SH-SY5Y (cell line): Measurements from ENCODE around the gene TMEM37.

Experiments used
- GATA2 ChIP-seq: IDR thresholded peaks from 2 replicates; pipeline ENCODE4 v1.6.1; 2011; ENCODE audit warnings: mild to moderate bottlenecking, low read depth, low read length
- GATA3 ChIP-seq: IDR thresholded peaks from 2 replicates; pipeline ENCODE4 v1.6.1; 2011; ENCODE audit warnings: low read depth, mild to moderate bottlenecking, low read length, moderate library complexity

Gene TMEM37, protein sequence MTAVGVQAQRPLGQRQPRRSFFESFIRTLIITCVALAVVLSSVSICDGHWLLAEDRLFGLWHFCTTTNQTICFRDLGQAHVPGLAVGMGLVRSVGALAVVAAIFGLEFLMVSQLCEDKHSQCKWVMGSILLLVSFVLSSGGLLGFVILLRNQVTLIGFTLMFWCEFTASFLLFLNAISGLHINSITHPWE

GRCh38 chr2:119431155-119431975 lies at the start of gene TMEM37:
TSS of gene TMEM37 (plus strand) at chr2:119431854. CDS start at chr2:119431904, 50 bp downstream.
- TF ChIP-seq GATA2, result no peak
- no peak for TF ChIP-seq GATA3

DNA sequence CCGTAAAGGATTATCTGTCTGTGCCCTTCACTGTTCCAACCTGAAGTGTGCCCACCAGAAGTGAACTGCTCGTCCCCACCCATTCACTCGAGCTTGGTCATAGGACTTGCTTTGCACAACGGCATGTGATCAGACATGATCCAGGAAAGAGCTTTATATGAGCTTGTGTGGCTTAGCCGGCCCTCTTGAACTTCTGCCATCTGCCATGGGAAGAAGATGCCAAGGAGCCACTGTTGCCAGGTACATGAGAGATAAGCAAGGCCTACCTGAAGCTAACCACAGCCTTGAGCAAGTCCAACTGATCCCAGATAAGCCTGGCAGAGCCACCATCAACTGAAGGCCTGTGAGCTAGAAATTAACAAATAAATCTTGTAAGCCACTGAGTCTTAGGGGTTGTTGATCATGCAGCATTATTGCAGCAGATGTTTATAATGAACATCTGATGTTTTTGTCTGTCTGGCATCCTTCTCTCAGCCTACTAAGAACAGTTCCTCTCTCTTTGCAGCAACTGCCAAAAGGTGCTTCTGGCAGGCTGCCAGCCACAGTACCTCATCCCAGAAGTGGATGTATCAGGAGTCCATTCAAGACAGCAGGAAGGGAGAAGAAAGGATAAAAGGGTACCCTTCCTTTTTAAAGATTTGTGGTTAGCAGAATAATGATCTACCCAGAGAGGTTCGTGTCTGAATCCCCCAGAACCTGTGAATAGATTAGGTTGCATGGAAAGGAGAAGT lies 48.1 kb upstream of the TMEM37 start:
- TF ChIP-seq GATA2, result no peak
- no peak for TF ChIP-seq GATA3

DNA sequence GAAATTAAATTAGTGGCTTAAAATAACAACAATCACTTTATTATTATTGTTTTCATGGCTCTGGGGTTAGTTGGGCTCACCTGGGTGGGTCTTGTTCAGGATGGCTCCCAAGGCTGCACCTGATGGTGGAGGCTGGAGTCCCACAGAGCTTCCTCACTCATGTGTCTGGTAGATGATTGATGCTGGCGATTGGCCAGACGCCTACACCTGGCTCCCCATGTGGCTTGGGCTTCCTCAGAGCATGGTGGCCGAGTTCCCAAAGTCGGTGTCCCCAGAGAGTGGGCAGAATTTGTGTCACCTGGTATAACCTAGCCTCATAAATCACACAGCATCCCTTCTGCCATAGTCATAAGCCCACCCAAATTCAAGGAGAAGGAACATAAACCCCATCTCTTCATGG lies 46.7 kb upstream of the TMEM37 start:
- TF ChIP-seq GATA2, result no peak
- TF ChIP-seq GATA3, result no peak

DNA sequence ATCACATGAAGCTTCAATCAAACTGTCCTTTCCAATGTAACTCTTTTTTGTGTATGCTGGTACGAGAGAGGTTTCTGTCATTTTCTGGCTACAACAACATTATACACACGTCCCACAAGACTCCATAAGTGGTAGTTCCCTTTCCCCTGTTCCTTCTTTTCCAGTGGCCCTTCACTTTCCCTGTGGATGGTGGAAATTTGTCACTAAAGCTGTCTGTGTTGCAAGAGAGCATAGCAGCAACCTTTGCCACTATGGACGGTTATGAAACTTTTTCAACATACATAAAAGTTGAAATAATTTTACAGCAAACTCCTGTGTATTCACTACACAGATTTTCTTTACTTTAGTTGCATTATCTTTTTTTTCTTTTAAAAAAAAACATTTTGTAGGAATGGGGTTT lies 46.2 kb upstream of the TMEM37 start:
- TF ChIP-seq GATA2 (no peak), GATA3 (no peak)

DNA sequence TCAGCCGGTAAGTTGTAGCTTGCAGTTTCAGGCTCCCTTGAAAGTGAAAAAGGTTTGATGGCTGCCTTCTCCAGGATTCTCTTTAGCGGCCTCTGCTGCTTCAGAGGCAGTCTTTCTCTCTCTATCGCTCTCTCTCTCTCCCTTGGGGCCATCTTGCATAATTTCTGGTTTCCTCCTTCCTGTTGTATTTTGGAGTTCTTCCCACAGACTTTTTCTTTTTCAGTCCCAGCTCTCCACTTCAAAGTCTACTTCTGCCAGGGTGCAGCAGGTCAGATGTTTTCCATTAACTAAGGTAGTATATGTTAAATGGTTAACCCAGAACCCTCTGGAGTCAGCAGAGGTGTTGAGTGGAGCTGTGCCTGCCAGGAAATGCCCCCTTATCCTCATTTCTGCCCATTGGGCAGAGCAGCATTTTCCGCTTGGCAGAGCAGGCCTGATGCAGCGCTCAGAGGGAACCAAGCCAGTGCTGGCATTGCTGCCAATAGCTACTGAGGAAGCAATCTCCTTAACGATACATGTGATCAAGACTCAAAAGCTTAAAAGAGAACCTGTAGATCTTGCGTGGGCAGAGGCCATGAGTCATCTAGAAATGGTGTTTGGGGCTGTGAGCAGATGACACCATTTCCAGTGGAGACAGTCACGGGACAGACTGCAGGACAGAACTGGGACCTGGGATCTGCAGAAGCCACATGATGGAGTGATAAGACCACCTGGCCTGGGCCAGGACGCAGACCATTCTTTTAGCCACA lies 44.1 kb upstream of the TMEM37 start:
- no peak for TF ChIP-seq GATA3
- TF ChIP-seq GATA2, result no peak

DNA sequence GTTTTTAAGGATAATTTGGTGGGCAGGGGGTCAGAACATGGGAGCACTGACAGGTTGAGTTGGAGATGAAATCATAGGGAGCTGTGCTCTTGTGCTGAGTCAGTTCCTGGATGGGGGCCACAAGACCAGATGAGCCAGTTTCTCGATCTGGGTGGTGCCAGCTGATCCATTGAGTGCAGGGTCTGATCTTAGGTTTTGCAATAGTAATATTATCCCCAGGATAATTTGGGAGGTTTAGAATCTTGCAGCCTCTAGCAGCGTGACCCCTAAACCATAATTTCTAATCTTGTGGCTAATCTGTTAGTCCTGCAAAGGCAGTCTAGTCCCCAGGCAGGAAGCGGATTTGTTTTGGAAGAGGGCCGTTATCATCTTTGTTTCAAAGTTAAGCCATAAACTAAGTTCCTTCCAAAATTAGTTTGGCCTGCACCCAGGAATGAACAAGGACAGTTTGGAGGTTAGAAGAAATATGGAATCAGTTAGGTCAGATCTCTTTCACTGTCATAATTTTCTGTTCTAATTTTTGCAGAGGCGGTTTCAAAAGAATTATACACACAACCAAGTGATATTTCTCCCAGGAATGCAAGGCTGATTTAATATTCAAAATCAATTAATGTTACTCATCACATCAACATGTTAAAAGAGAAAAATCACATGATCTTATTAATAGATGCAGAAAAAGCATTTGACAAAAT lies 41.9 kb upstream of the TMEM37 start:
- TF ChIP-seq GATA2 (no peak; the same call in 1 of the 2 replicates), GATA3 (no peak)

- TF ChIP-seq GATA3, result no peak
- TF ChIP-seq GATA2, result no peak
Measured at GRCh38 chr2:119393971-119394748, 37.5 kb upstream of the TMEM37 start.

- TF ChIP-seq GATA2 (no peak), GATA3 (no peak)
Measured at GRCh38 chr2:119397196-119397595, 34.5 kb upstream of the TMEM37 start.

DNA sequence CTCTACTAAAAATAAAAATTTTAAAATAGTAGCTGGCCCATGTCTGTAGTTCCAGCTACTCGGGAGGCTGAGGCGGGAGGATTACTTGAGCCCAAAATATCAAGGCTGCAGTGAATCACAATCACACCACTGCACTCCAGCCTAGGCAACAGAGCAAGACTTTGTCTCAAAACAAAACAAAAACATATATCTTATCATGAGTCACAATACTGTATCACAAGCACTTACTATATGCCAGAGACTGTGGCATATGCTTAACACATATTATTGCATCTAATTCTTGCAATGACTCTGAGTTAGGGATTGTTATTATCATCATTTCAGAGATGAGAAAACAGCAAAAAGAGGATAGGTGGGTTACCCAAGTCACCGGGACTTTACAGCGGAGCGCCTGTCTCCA lies 29.5 kb upstream of the TMEM37 start:
- TF ChIP-seq GATA2 (no peak), GATA3 (no peak)

DNA sequence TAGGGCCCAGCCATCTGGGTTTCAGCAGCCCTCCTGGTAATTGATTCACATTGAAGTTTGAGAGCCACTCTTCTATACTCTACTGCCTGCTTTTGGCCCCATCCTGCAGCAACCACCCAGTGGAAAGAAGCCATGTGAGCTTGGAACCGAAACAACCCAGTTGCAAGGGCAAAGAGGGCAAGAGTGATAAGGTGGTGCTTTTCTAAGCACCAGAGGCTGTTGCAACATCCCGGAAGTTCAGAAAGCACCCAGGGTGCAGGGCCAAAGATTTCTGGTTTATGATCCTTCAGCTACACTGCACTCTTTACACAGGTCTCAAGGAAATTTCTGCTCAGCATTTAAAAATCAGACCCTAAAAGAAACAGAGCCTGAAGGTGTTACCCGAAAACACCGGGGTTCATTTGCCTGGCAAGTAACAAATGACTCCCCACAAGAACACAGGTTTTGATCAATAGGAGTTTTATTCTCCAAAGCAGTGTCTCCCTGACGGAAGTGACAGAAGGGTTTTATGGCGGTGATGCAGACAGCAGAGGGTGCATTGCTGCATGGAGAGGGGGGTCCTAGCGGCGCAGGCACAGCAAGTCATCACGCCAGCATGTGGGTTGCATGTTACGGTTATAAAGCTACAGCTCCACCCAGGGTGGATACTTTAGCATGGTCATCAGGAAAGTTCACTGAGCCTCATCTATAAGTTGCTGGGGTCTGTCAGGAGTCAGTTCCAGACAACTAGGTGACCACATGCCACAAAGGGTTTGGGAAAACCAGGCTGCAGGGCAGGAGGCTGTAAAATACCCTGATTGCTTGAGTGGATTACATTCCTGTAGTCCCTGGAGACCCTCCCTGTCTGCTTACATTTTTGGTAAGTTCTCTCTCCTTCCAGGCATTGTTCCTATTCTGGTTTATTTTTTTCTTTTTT lies 28.8 kb upstream of the TMEM37 start:
- TF ChIP-seq GATA2 (no peak), GATA3 (no peak)

- no peak for TF ChIP-seq GATA3
- no peak for TF ChIP-seq GATA2
Measured at GRCh38 chr2:119405151-119405550, 26.5 kb upstream of the TMEM37 start.
